HEK293 (cell line): ENCODE measurements around the gene TFR2.
A peak's percentile ranks its signal among the peaks of the same experiment; 100 is the strongest.

Source experiments
- CTCF ChIA-PET: fragments of 350-600 bp; formaldehyde crosslinking; extraction: SDS; loops from one replicate; lab custom pipeline; 2021; ENCODE audit warnings: antibody characterized with exemption; lab: Yijun Ruan, JAX
- POLR2A ChIA-PET: fragments of 300-600 bp; formaldehyde crosslinking; extraction: SDS; loops from one replicate; lab custom pipeline; 2020; ENCODE audit warnings: antibody characterized with exemption, inconsistent platforms; lab: Yijun Ruan, JAX
- H3K27ac ChIP-seq: fragments of 200-500 bp; sonication (Bioruptor generic); 2 replicates; pipeline ENCODE4 v1.5.1; 2014; ENCODE audit warnings: low read depth, low read length, control low read depth, inconsistent platforms; ENCODE audit errors: extremely low read depth
- H3K36me3 ChIP-seq, 2 experiments: fragments of 200-500 bp in 1 of 2; sonication (Bioruptor generic) in 1 of 2; 1 replicate in 1 of 2; 2 replicates in 1 of 2; pipeline ENCODE4 v1.5.1; 2014 to 2017; ENCODE audit warnings: inconsistent platforms in 2 of 2, low read length in 2 of 2; ENCODE audit not compliant: control insufficient read depth in 2 of 2, insufficient read depth in 1 of 2
- H3K4me1 ChIP-seq: fragments of 200-500 bp; sonication (Bioruptor generic); 2 replicates; pipeline ENCODE4 v1.5.1; 2014; ENCODE audit warnings: mild to moderate bottlenecking, low read length, inconsistent platforms; ENCODE audit not compliant: control insufficient read depth, insufficient read depth
- H3K4me3 ChIP-seq: 2 replicates; pipeline ENCODE4 v1.5.1; 2011; ENCODE audit warnings: low read depth, mild to moderate bottlenecking, control low read depth, low read length, moderate library complexity
- H3K9me3 ChIP-seq: fragments of 200-500 bp; sonication (Bioruptor generic); 2 replicates; pipeline ENCODE4 v1.5.1; 2014; ENCODE audit warnings: low read depth, low read length, inconsistent platforms; ENCODE audit not compliant: control insufficient read depth, insufficient read depth
- GLI4 ChIP-seq: fragments of 450-650 bp; formaldehyde crosslinking; IDR thresholded peaks from 2 replicates; pipeline ENCODE4 v1.5.1; 2016; ENCODE audit warnings: missing biosample characterization, missing genetic modification characterization
- GLIS2 ChIP-seq: fragments of 450-650 bp; formaldehyde crosslinking; IDR thresholded peaks from 2 replicates; pipeline ENCODE4 v1.5.1; 2016; ENCODE audit warnings: missing biosample characterization, missing genetic modification characterization
- MEIS1 ChIP-seq: sonication (generic); formaldehyde crosslinking; IDR thresholded peaks from 2 replicates; pipeline ENCODE4 v1.8.1; 2022; ENCODE audit warnings: missing genetic modification reagents, mild to moderate bottlenecking, borderline replicate concordance
- SCRT2 ChIP-seq: fragments of 450-650 bp; formaldehyde crosslinking; IDR thresholded peaks from 2 replicates; pipeline ENCODE4 v1.5.1; 2016; ENCODE audit warnings: missing biosample characterization, missing genetic modification characterization
- SETDB1 ChIP-seq: IDR thresholded peaks from one replicate; pipeline ENCODE4 v1.6.1; 2017; ENCODE audit warnings: mild to moderate bottlenecking, low read length, moderate library complexity, mixed read lengths; ENCODE audit not compliant: insufficient read length
- TCF7L2 ChIP-seq: IDR thresholded peaks from 2 replicates; pipeline ENCODE4 v1.6.1; 2011; ENCODE audit warnings: low read depth, mild to moderate bottlenecking, inconsistent platforms, low read length, moderate library complexity, borderline replicate concordance
- ZBTB21 ChIP-seq: fragments of 450-650 bp; formaldehyde crosslinking; IDR thresholded peaks from 2 replicates; pipeline ENCODE4 v1.5.1; 2017; ENCODE audit warnings: missing biosample characterization, missing genetic modification characterization
- ZBTB7A ChIP-seq: fragments of 450-650 bp; formaldehyde crosslinking; IDR thresholded peaks from 2 replicates; pipeline ENCODE4 v1.5.1; 2016; ENCODE audit warnings: low read depth, missing biosample characterization, missing genetic modification characterization
- ZBTB8A ChIP-seq: fragments of 450-650 bp; formaldehyde crosslinking; IDR thresholded peaks from 2 replicates; pipeline ENCODE4 v1.5.1; 2016; ENCODE audit warnings: missing biosample characterization, missing genetic modification characterization
- ZEB2 ChIP-seq: fragments of 450-650 bp; formaldehyde crosslinking; IDR thresholded peaks from 2 replicates; pipeline ENCODE4 v1.5.1; 2016; ENCODE audit warnings: missing biosample characterization, missing genetic modification characterization
- ZNF404 ChIP-seq: fragments of 450-650 bp; formaldehyde crosslinking; IDR thresholded peaks from 2 replicates; pipeline ENCODE4 v1.5.1; 2017; ENCODE audit warnings: missing biosample characterization, missing genetic modification characterization
- ZNF585B ChIP-seq: fragments of 450-650 bp; formaldehyde crosslinking; IDR thresholded peaks from 2 replicates; pipeline ENCODE4 v1.5.1; 2016; ENCODE audit warnings: missing biosample characterization, missing genetic modification characterization
- ZNF623 ChIP-seq: fragments of 450-650 bp; formaldehyde crosslinking; IDR thresholded peaks from 2 replicates; pipeline ENCODE4 v1.5.1; 2016; ENCODE audit warnings: missing biosample characterization, missing genetic modification characterization
- ZNF776 ChIP-seq: fragments of 450-650 bp; formaldehyde crosslinking; IDR thresholded peaks from 2 replicates; pipeline ENCODE4 v1.5.0; 2017; ENCODE audit warnings: missing biosample characterization, missing genetic modification characterization, borderline replicate concordance
- TF ChIP-seq, protein P1 (sequence below): fragments of 450-650 bp; formaldehyde crosslinking; IDR thresholded peaks from 2 replicates; pipeline ENCODE4 v1.5.1; 2016; ENCODE audit warnings: missing biosample characterization, missing genetic modification characterization
- TF ChIP-seq, protein P2 (sequence below): fragments of 450-650 bp; formaldehyde crosslinking; IDR thresholded peaks from 2 replicates; pipeline ENCODE4 v1.5.1; 2017; ENCODE audit warnings: missing biosample characterization, mild to moderate bottlenecking, missing genetic modification characterization, moderate library complexity
- TF ChIP-seq, protein P3 (sequence below): fragments of 450-650 bp; formaldehyde crosslinking; IDR thresholded peaks from 2 replicates; pipeline ENCODE4; 2016; ENCODE audit warnings: missing biosample characterization, missing genetic modification characterization
- TF ChIP-seq, protein P4 (sequence below): fragments of 450-650 bp; formaldehyde crosslinking; IDR thresholded peaks from 2 replicates; pipeline ENCODE4 v1.5.0; 2017; ENCODE audit warnings: missing biosample characterization, missing genetic modification characterization, borderline replicate concordance
- TF ChIP-seq, protein P5 (sequence below): fragments of 450-650 bp; formaldehyde crosslinking; IDR thresholded peaks from 2 replicates; pipeline ENCODE4 v1.5.1; 2016; ENCODE audit warnings: missing biosample characterization, missing genetic modification characterization
- TF ChIP-seq, protein P6 (sequence below): fragments of 450-650 bp; formaldehyde crosslinking; optimal IDR thresholded peaks from 2 replicates; pipeline ENCODE3; 2016; ENCODE audit warnings: missing biosample characterization, mild to moderate bottlenecking, missing genetic modification characterization
- TF ChIP-seq, protein P7 (sequence below): fragments of 450-650 bp; formaldehyde crosslinking; IDR thresholded peaks from 2 replicates; pipeline ENCODE4 v1.5.1; 2016; ENCODE audit warnings: missing biosample characterization, missing genetic modification characterization

The TFR2 gene

DNA sequence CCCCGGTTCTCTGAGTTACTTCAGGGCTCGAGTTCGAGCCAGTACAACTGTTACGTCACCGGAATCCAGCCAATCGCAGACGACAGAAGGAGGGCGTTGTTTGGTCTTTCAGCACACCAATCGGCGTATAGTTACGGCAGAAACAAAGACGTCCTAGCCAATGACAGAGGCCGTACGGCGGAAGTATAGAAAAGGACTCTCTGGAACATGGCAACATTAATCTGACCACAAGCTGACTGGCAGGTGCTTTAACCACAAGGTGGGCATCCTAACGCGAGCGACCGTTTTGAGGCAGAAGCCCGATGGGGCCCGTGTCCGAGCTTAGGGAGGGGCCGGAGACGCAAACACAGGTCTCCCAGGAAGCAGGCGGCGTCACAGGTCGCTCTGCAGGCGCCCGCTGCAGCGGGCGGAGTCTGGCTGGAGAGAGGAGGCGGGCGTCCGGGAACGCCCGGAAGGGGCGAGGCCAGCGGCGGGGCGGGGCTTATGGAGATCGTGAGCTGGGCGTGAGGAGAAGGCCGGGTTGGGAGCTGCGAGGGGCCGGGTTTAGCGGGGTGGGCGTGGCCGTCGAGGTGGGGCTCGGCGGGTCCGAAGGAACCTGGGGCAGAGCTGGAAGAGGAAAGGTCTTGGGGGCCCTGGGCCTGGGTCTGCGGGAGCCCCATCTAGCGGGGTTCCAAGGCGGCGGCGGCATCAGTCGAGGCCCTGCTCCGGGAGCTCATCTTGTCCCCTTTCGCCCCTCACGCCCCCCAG is 29.2 kb downstream of the TFR2 start, which contains the start of gene MOSPD3 (continued):
- peak; percentile 62; the same call in 1 of the 2 replicates for TF ChIP-seq GLIS2 (tag by site-specific recombination)
- TF ChIP-seq, protein P1, sequence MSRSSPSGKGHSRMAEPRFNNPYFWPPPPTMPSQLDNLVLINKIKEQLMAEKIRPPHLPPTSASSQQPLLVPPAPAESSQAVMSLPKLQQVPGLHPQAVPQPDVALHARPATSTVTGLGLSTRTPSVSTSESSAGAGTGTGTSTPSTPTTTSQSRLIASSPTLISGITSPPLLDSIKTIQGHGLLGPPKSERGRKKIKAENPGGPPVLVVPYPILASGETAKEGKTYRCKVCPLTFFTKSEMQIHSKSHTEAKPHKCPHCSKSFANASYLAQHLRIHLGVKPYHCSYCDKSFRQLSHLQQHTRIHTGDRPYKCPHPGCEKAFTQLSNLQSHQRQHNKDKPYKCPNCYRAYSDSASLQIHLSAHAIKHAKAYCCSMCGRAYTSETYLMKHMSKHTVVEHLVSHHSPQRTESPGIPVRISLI (tag by site-specific recombination) = no peak
- peak; percentile 37; the same call in 1 of the 2 replicates for TF ChIP-seq TCF7L2
- TF ChIP-seq SCRT2 (tag by site-specific recombination) = peak; percentile 46; the same call in 1 of the 2 replicates
- TF ChIP-seq, protein P2, sequence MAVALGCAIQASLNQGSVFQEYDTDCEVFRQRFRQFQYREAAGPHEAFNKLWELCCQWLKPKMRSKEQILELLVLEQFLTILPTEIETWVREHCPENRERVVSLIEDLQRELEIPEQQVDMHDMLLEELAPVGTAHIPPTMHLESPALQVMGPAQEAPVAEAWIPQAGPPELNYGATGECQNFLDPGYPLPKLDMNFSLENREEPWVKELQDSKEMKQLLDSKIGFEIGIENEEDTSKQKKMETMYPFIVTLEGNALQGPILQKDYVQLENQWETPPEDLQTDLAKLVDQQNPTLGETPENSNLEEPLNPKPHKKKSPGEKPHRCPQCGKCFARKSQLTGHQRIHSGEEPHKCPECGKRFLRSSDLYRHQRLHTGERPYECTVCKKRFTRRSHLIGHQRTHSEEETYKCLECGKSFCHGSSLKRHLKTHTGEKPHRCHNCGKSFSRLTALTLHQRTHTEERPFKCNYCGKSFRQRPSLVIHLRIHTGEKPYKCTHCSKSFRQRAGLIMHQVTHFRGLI = peak; percentile 60; the same call in 1 of the 2 replicates
- TF ChIP-seq ZBTB8A = peak; percentile 92
- TF ChIP-seq ZNF585B (tag by site-specific recombination) = no peak
- TF ChIP-seq, all 188 proteins: peak for 31

DNA sequence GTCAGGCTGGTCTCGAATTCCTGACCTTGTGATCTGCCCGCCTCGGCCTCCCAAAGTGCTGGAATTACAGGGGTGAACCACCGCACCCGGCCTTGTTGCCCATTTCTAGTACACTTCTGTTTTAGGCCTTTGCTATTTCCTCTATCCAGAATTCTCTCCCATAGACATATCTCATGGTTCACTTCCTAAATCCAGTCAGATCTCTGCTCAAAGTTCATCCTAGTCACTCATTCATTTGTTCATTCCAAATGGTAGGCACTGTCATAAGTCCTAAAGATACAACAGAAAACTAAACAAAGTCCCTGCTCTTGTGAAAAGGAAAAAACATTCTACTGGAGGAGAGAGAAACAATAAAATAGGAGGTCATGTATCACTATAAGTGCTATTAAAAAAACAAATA is 31.4 kb downstream of the TFR2 start:
- no peak overlapping the region for H3K27ac ChIP-seq
- no peaks in the 10 kb centered on the region for H3K9me3 ChIP-seq
- CTCF ChIA-PET = no interaction called here
- H3K4me1 ChIP-seq = no peaks in the 10 kb centered on the region
- TF ChIP-seq GLI4 (tag by site-specific recombination) = no peak
- no peak for TF ChIP-seq MEIS1 (CRISPR knock-in tag)
- TF ChIP-seq SETDB1 = no peak
- TF ChIP-seq ZNF776 (tag by site-specific recombination) = no peak
- TF ChIP-seq, protein P3, sequence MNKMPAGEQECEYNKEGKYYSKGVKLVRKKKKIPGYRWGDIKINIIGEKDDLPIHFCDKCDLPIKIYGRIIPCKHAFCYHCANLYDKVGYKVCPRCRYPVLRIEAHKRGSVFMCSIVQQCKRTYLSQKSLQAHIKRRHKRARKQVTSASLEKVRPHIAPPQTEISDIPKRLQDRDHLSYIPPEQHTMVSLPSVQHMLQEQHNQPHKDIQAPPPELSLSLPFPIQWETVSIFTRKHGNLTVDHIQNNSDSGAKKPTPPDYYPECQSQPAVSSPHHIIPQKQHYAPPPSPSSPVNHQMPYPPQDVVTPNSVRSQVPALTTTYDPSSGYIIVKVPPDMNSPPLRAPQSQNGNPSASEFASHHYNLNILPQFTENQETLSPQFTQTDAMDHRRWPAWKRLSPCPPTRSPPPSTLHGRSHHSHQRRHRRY (tag by site-specific recombination) = no peak
- no peak for TF ChIP-seq ZEB2
- no peak for TF ChIP-seq ZBTB7A
- no peak for TF ChIP-seq ZBTB21
- TF ChIP-seq ZNF623 (tag by site-specific recombination) = no peak
- TF ChIP-seq, protein P4, sequence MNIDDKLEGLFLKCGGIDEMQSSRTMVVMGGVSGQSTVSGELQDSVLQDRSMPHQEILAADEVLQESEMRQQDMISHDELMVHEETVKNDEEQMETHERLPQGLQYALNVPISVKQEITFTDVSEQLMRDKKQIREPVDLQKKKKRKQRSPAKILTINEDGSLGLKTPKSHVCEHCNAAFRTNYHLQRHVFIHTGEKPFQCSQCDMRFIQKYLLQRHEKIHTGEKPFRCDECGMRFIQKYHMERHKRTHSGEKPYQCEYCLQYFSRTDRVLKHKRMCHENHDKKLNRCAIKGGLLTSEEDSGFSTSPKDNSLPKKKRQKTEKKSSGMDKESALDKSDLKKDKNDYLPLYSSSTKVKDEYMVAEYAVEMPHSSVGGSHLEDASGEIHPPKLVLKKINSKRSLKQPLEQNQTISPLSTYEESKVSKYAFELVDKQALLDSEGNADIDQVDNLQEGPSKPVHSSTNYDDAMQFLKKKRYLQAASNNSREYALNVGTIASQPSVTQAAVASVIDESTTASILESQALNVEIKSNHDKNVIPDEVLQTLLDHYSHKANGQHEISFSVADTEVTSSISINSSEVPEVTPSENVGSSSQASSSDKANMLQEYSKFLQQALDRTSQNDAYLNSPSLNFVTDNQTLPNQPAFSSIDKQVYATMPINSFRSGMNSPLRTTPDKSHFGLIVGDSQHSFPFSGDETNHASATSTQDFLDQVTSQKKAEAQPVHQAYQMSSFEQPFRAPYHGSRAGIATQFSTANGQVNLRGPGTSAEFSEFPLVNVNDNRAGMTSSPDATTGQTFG (tag by site-specific recombination) = no peak
- TF ChIP-seq, protein P5, sequence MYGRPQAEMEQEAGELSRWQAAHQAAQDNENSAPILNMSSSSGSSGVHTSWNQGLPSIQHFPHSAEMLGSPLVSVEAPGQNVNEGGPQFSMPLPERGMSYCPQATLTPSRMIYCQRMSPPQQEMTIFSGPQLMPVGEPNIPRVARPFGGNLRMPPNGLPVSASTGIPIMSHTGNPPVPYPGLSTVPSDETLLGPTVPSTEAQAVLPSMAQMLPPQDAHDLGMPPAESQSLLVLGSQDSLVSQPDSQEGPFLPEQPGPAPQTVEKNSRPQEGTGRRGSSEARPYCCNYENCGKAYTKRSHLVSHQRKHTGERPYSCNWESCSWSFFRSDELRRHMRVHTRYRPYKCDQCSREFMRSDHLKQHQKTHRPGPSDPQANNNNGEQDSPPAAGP (tag by site-specific recombination) = no peak
- TF ChIP-seq, protein P6, sequence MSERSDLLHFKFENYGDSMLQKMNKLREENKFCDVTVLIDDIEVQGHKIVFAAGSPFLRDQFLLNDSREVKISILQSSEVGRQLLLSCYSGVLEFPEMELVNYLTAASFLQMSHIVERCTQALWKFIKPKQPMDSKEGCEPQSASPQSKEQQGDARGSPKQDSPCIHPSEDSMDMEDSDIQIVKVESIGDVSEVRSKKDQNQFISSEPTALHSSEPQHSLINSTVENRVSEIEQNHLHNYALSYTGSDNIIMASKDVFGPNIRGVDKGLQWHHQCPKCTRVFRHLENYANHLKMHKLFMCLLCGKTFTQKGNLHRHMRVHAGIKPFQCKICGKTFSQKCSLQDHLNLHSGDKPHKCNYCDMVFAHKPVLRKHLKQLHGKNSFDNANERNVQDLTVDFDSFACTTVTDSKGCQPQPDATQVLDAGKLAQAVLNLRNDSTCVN = no peak
- TF ChIP-seq, protein P7, sequence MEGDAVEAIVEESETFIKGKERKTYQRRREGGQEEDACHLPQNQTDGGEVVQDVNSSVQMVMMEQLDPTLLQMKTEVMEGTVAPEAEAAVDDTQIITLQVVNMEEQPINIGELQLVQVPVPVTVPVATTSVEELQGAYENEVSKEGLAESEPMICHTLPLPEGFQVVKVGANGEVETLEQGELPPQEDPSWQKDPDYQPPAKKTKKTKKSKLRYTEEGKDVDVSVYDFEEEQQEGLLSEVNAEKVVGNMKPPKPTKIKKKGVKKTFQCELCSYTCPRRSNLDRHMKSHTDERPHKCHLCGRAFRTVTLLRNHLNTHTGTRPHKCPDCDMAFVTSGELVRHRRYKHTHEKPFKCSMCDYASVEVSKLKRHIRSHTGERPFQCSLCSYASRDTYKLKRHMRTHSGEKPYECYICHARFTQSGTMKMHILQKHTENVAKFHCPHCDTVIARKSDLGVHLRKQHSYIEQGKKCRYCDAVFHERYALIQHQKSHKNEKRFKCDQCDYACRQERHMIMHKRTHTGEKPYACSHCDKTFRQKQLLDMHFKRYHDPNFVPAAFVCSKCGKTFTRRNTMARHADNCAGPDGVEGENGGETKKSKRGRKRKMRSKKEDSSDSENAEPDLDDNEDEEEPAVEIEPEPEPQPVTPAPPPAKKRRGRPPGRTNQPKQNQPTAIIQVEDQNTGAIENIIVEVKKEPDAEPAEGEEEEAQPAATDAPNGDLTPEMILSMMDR (tag by site-specific recombination) = no peak
- TF ChIP-seq ZNF404 (tag by site-specific recombination) = no peak
- H3K36me3 ChIP-seq = peaks cover 0 to 3% of the 10 kb centered on the region in 2 experiments; a peak in 1 of 3 replicates
- no peak overlapping the region for H3K4me3 ChIP-seq
- POLR2A ChIA-PET = interaction anchor here (1.9 to 7.4 kb wide), 2 partner anchors 25 to 96 kb away, joined by 7 to 91 read pairs; partner anchors contain the start of genes FBXO24, LRCH4 and POP7
